CD4-positive, alpha-beta T cell (primary cell): ENCODE results near the gene STIP1. TPM values are rescaled to one million over a fixed set of nuclear protein-coding genes. Genes with fewer than 3 reads are reported as not detected.

Experiments
- ATAC-seq: fragments of 200-7000 bp; cut with Tn5 transposase; one replicate; pipeline ENCODE4 v1.10.0; 2022; ENCODE audit warnings: mild to moderate bottlenecking; ENCODE audit not compliant: poor library complexity
- CTCF ChIA-PET: fragments of 350-600 bp; sonication (Branson Sonifier 250); formaldehyde crosslinking; loops from one replicate; lab custom pipeline; 2021; ENCODE audit warnings: antibody characterized with exemption, inconsistent platforms; lab: Charles Lee
- POLR2A ChIA-PET: fragments of 350-600 bp; sonication (Branson Sonifier 250); formaldehyde crosslinking; loops from one replicate; lab custom pipeline; 2021; ENCODE audit warnings: antibody characterized with exemption, inconsistent platforms; lab: Charles Lee
- DNase-seq, 14 experiments: peaks; one replicate each; pipeline ENCODE4 v3.0.0-alpha.2; 2013 to 2020; ENCODE audit warnings: mixed read lengths in 2 of 14
- H3K27ac ChIP-seq, 2 donors: one replicate each; pipeline versions ENCODE4 v1.5.1 to v1.7.0; 2013; ENCODE audit warnings: low read length in 2 of 2, low read depth in 1 of 2, mild to moderate bottlenecking in 1 of 2
- H3K27me3 ChIP-seq, 2 experiments: 1 replicate in 1 of 2; 2 replicates in 1 of 2; pipeline versions ENCODE4 v1.6.1 to v1.7.0; 2013; ENCODE audit warnings: low read length in 2 of 2, control low read depth in 1 of 2, mild to moderate bottlenecking in 1 of 2, moderate library complexity in 1 of 2; ENCODE audit not compliant: insufficient read depth in 2 of 2, control insufficient read depth in 1 of 2
- H3K36me3 ChIP-seq: one replicate; pipeline ENCODE4 v1.6.1; 2013; ENCODE audit warnings: low read length, control low read depth; ENCODE audit not compliant: insufficient read depth
- H3K4me1 ChIP-seq: one replicate; pipeline ENCODE4 v1.6.1; 2013; ENCODE audit warnings: low read length, control low read depth; ENCODE audit not compliant: insufficient read depth
- H3K4me3 ChIP-seq: one replicate; pipeline ENCODE4 v1.5.1; 2013; ENCODE audit warnings: mild to moderate bottlenecking, low read length, moderate library complexity
- H3K9me3 ChIP-seq, 2 experiments: 1 replicate in 1 of 2; 2 replicates in 1 of 2; pipeline versions ENCODE4 v1.6.1 to v1.7.0; 2013; ENCODE audit warnings: low read length in 2 of 2, mild to moderate bottlenecking in 2 of 2, control low read depth in 1 of 2, moderate library complexity in 1 of 2; ENCODE audit not compliant: control insufficient read depth in 1 of 2, insufficient read depth in 1 of 2
- H3K27ac Mint-ChIP-seq: one replicate; pipeline ENCODE4 v1.8.0; 2020; ENCODE audit warnings: mixed read lengths
- H3K27me3 Mint-ChIP-seq: one replicate; pipeline ENCODE4 v1.8.0; 2021; ENCODE audit warnings: mixed read lengths
- H3K36me3 Mint-ChIP-seq: one replicate; pipeline ENCODE4 v1.8.0; 2021; ENCODE audit warnings: low read depth, mixed read lengths
- H3K4me1 Mint-ChIP-seq: one replicate; pipeline ENCODE4 v1.8.0; 2021; ENCODE audit warnings: low read depth, mixed read lengths
- H3K4me3 Mint-ChIP-seq: one replicate; pipeline ENCODE4 v1.8.0; 2020; ENCODE audit warnings: mild to moderate bottlenecking, mixed read lengths
- H3K9me3 Mint-ChIP-seq: one replicate; pipeline ENCODE4 v1.8.0; 2020; ENCODE audit warnings: mixed read lengths
- CTCF ChIP-seq: fragments of 200-600 bp; IDR thresholded peaks from one replicate; pipeline ENCODE4 v1.8.0; 2022; ENCODE audit warnings: antibody characterized with exemption, mild to moderate bottlenecking
- intact Hi-C, 2 experiments: fragments of 100-400 bp; cut with DNase I in 1 of 2; cut with micrococcal nuclease in 1 of 2; formaldehyde crosslinking; loops; one replicate each; pipeline versions ENCODE4 v1.15.1 to v1.9.0; 2023 to 2025; cut with DNase I, micrococcal nuclease
- total RNA-seq, 174 experiments: library from RNA in 2 of 174; stranded (reverse) in 2 of 174; gene quantifications; one replicate each; pipeline ENCODE4 v1.2.3 and lab custom pipeline; 2021 to 2026

STIP1 gene
- total RNA-seq, 2 experiments from 2014 or later: 29.0 to 37.5 TPM

- Mint-ChIP-seq H3K9me3 (no peaks in the 10 kb centered on the region), H3K4me3 (peak overlapping the region; percentile 99), H3K36me3 (peaks cover 12% of the 10 kb centered on the region), H3K27me3 (no peaks in the 10 kb centered on the region), H3K27ac (no peak overlapping the region), H3K4me1 (peaks cover 45% of the 10 kb centered on the region)
- Histone ChIP-seq H3K36me3 (peaks cover 10% of the 10 kb centered on the region), H3K4me3 (peak overlapping the region; percentile 80), H3K27me3 (no peaks in the 10 kb centered on the region), H3K27ac (peak overlapping the region; percentile 47 to 57), H3K4me1 (peaks cover 39% of the 10 kb centered on the region), H3K9me3 (no peaks in the 10 kb centered on the region)
- POLR2A ChIA-PET: interaction anchor here (0.6 to 5.1 kb wide), 24 partner anchors 9 to 1344 kb away, joined by 3 to 88 read pairs (median 6); partner anchors contain the start of genes BAD, CCDC88B, DNAJC4 and ESRRA
- ATAC-seq (no peak), DNase-seq (no peak)
- intact Hi-C loops: loop anchor here (2.0 to 5.0 kb wide), 4 partner anchors 18 to 117 kb away; partner anchors contain the start of genes CATSPERZ (in 1 of the 2), DNAJC4 (in 1 of the 2), MACROD1 (in 1 of the 2) and PLCB3 (in 1 of the 2)
- TF ChIP-seq CTCF: no peak
- CTCF ChIA-PET: interaction anchor here (1.0 to 4.1 kb wide), 12 partner anchors 16 to 146 kb away, joined by 3 to 47 read pairs (median 5); partner anchors contain the start of genes ESRRA, FERMT3, NUDT22 and PPP1R14B
Observed at GRCh38 chr11:64185175-64185692, 737 bp upstream of the STIP1 start.

DNA sequence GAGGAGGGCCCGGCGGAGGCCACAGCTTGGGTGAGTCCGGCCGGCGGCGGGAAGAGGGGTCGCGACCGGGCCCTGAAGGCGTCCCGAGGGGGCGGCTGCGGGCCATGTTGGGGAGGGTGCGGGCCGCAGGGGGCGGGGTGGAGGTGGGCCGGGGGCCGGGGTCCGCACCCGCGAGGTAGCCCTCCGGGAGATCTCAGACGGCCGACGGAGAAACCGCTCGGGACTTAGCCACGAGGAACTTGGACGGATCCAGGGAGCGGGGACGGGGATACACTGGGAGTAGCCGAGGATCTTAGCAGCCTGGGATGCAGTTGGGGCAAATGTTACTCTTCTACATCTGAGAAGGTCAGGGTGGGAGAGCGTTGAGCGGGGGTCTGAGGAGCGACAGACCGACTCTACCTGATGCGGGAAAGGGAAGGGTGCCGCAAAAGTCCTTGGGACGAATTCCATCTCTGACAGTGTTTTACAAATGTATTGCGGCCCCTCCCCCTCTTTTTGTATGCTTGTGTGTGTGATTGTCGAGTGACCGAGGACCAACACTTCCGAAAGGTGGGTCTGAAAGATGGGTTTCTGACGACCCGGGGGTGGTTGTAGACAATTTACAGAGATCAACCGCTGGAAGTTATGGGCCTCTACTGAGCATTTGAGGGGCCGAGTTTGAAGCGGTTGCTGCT, 658 bp downstream of the STIP1 start:
- intact Hi-C loops: loop anchor here (1.0 to 5.0 kb wide), 7 partner anchors 18 to 131 kb away; partner anchors contain the start of genes CATSPERZ (in 1 of the 2), DNAJC4 (in 1 of the 2), NUDT22 (in 1 of the 2) and PLCB3 (in 1 of the 2)
- Histone ChIP-seq H3K9me3 (no peaks in the 10 kb centered on the region), H3K27ac (no peak overlapping the region), H3K36me3 (peaks cover 10% of the 10 kb centered on the region), H3K4me1 (peaks cover 43% of the 10 kb centered on the region), H3K4me3 (no peak overlapping the region), H3K27me3 (no peaks in the 10 kb centered on the region)
- no peak for TF ChIP-seq CTCF
- Mint-ChIP-seq H3K27me3 (no peaks in the 10 kb centered on the region), H3K4me3 (no peak overlapping the region), H3K4me1 (peaks cover 39% of the 10 kb centered on the region), H3K9me3 (no peaks in the 10 kb centered on the region), H3K36me3 (peaks cover 16% of the 10 kb centered on the region), H3K27ac (no peak overlapping the region)
- ChIA-PET CTCF (interaction anchor here (0.9 to 4.1 kb wide), 13 partner anchors 15 to 145 kb away, joined by 3 to 47 read pairs (median 4); partner anchors contain the start of genes ESRRA, FERMT3, NUDT22 and PPP1R14B), POLR2A (interaction anchor here (0.6 to 5.1 kb wide), 27 partner anchors 11 to 1487 kb away, joined by 3 to 88 read pairs (median 5); partner anchors contain the start of genes BAD, CCDC88B, DNAJC4 and ESRRA)
- ATAC-seq (no peak), DNase-seq (peak in 9 of 14 experiments; percentile 17 to 65 (median 35))

DNA sequence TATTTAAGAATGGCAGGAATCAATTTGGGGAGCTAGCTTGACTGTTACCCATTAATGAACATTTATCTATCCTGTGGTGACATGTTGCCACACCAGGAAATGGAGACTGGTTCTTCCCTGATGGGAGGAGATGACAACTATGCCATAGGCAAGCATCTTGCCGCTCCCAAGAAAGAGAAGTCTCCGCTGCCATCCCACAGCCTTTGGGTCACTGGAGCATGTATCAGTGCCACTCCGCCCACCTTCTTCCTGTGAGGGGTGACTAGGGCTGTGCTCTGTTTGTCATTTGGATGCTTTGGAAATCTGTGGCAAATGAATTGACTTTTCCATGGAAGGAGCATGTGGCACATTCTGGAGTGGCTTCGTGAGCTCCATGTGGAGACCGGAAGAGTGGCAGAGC, 6.5 kb downstream of the STIP1 start:
- H3K4me3 Mint-ChIP-seq: no peak overlapping the region

More for the DNA sequence above, 6.5 kb downstream of the STIP1 start:
- peaks cover 63% of the 10 kb centered on the region for H3K36me3 ChIP-seq
- CTCF ChIA-PET: interaction anchor here (1.0 kb wide), 1 partner anchor 14 kb away, joined by 3 read pairs; the partner anchor contains the start of gene FERMT3
- intact Hi-C loops: no loop called here
- H3K27ac ChIP-seq: no peak overlapping the region
- Mint-ChIP-seq H3K4me1 (peaks cover 25% of the 10 kb centered on the region), H3K27ac (no peak overlapping the region), H3K9me3 (no peaks in the 10 kb centered on the region), H3K36me3 (peaks cover 60% of the 10 kb centered on the region), H3K27me3 (no peaks in the 10 kb centered on the region)
- H3K9me3 ChIP-seq: no peaks in the 10 kb centered on the region
- TF ChIP-seq CTCF: no peak
- POLR2A ChIA-PET: interaction anchor here (1.7 kb wide), 1 partner anchor 12 kb away, joined by 4 read pairs; no protein-coding TSS in a partner anchor
- H3K27me3 ChIP-seq: no peaks in the 10 kb centered on the region
- ATAC-seq: no peak
- peaks cover 30% of the 10 kb centered on the region for H3K4me1 ChIP-seq
- H3K4me3 ChIP-seq: no peak overlapping the region
- DNase-seq: no peak
